ENCODE data around the gene PLAGL2. TPM values are rescaled to one million over a fixed set of nuclear protein-coding genes. Genes with fewer than 3 reads are reported as not detected.

PLAGL2 gene
- total and polyA plus RNA-seq, 3 donors from 2014 or later, result 30.5 to 36.8 (median 33.5) TPM

GRCh38 chr20:32184961-32185603 is 22.5 kb downstream of the PLAGL2 start:
- TF ChIP-seq CTCF (IDR thresholded peaks at IDR 0.05) (no peak), POLR2A (IDR thresholded peaks at IDR 0.05) (no peak)
- Histone ChIP-seq H3K27me3 (no peaks in the 10 kb centered on the region), H3K36me3 (ENCODE audit: low read depth, missing control alignments) (no peaks in the 10 kb centered on the region), H3K4me3 (no peak overlapping the region), H3K9me3 (no peaks in the 10 kb centered on the region), H3K4me1 (peaks cover 14% of the 10 kb centered on the region), H3K27ac (no peak overlapping the region)
- intact Hi-C loops (cut with DNase I; ENCODE audit: low total_unique reads), result no loop called here
- WGBS, 2 donors, result 78 to 80% methylated on average over 10 of the region's 10 CpGs
- no peak for DNase-seq

- no peak overlapping the region for H3K27ac ChIP-seq
- H3K36me3 ChIP-seq (ENCODE audit: low read depth, missing control alignments), result no peaks in the 10 kb centered on the region
- intact Hi-C loops (cut with DNase I; ENCODE audit: low total_unique reads), result no loop called here
- no peak overlapping the region for H3K4me3 ChIP-seq
- DNase-seq, result no peak
- no peaks in the 10 kb centered on the region for H3K9me3 ChIP-seq
- H3K4me1 ChIP-seq, result peaks cover 7% of the 10 kb centered on the region
- no peaks in the 10 kb centered on the region for H3K27me3 ChIP-seq
- WGBS, 2 donors, result 89 to 93% methylated on average over 2 to 4 of the region's 4 CpGs
- TF ChIP-seq CTCF (IDR thresholded peaks at IDR 0.05), result no peak
- no peak for TF ChIP-seq POLR2A (IDR thresholded peaks at IDR 0.05)
Observed at GRCh38 chr20:32183947-32184635, 23.5 kb downstream of the PLAGL2 start.

- Histone ChIP-seq H3K9me3 (no peaks in the 10 kb centered on the region), H3K27me3 (no peaks in the 10 kb centered on the region), H3K4me3 (no peak overlapping the region), H3K36me3 (ENCODE audit: low read depth, missing control alignments) (no peaks in the 10 kb centered on the region), H3K4me1 (no peaks in the 10 kb centered on the region), H3K27ac (no peak overlapping the region)
- intact Hi-C loops (cut with DNase I; ENCODE audit: low total_unique reads), result no loop called here
- TF ChIP-seq POLR2A (IDR thresholded peaks at IDR 0.05), result no peak
- TF ChIP-seq CTCF (IDR thresholded peaks at IDR 0.05), result no peak
- WGBS, 2 donors, result 86 to 98% methylated on average over 2 of the region's 2 CpGs
- no peak for DNase-seq
Observed at GRCh38 chr20:32181606-32182005, 25.9 kb downstream of the PLAGL2 start.

- DNase-seq, result no peak
- no peak for TF ChIP-seq POLR2A (IDR thresholded peaks at IDR 0.05)
- TF ChIP-seq CTCF (IDR thresholded peaks at IDR 0.05), result no peak
- H3K4me1 ChIP-seq, result no peaks in the 10 kb centered on the region
- WGBS, 2 donors, result 87 to 90% methylated on average over 4 of the region's 4 CpGs
- no peaks in the 10 kb centered on the region for H3K36me3 ChIP-seq (ENCODE audit: low read depth, missing control alignments)
- H3K27ac ChIP-seq, result no peak overlapping the region
- intact Hi-C loops (cut with DNase I; ENCODE audit: low total_unique reads), result no loop called here
- no peak overlapping the region for H3K4me3 ChIP-seq
- H3K9me3 ChIP-seq, result no peaks in the 10 kb centered on the region
- no peaks in the 10 kb centered on the region for H3K27me3 ChIP-seq
Observed at GRCh38 chr20:32179934-32180333, 27.6 kb downstream of the PLAGL2 start.
